Measurements from ENCODE around the gene DHX34.

The DHX34 gene

GRCh38 chr19:47313754-47314295 lies 35.3 kb upstream of the DHX34 start:
- Mint-ChIP-seq H3K27me3 (peaks cover 36% of the 10 kb centered on the region), H3K27ac (ENCODE audit: low read depth) (no peak overlapping the region), H3K9me3 (no peaks in the 10 kb centered on the region), H3K36me3 (ENCODE audit: insufficient read depth) (no peaks in the 10 kb centered on the region), H3K4me1 (no peaks in the 10 kb centered on the region), H3K4me3 (no peak overlapping the region)
- ATAC-seq (replicated peaks; ENCODE audit: extremely low read depth, poor library complexity, severe bottlenecking), result no peak
- DNase-seq (ENCODE audit: low spot score in 2 of 2), result no peak

DNA sequence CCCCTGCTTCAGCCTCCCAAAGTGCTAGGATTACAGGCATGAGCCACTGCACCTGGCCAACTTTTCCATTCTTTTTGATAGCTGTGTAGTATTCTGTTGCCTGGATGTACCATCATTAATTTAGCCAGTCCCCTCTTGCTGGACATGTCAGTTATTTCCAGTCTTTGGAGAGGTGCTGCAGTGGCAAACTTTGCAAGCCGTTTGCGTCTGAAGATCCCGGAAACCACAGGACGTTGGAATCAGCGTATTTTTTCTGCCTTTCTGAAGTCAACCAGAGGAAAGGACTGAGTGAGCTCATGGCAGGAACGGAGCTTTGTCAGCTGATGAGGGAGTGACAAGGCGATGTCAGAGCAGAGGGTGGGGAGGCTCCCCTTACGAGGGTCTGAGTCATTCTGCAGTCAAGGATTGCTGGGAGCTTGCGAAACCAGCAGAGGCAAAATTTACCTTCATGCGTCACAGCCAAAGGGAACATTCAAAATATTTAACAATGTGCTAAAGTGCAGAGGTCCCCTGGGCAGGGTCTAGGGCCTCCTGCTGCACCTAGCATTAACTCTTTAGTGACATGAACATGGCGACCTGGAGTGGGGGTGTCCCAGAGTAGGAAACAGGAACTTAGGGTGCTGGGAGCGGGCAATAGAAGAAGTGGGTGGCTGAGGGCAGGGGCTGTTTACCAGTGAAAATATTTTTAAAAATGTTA lies 33.8 kb upstream of the DHX34 start:
- Mint-ChIP-seq H3K4me1 (no peaks in the 10 kb centered on the region), H3K36me3 (ENCODE audit: insufficient read depth) (no peaks in the 10 kb centered on the region), H3K27ac (ENCODE audit: low read depth) (no peak overlapping the region), H3K9me3 (no peaks in the 10 kb centered on the region), H3K4me3 (no peak overlapping the region), H3K27me3 (peaks cover 31% of the 10 kb centered on the region)
- ATAC-seq (replicated peaks; ENCODE audit: extremely low read depth, poor library complexity, severe bottlenecking) (no peak), DNase-seq (ENCODE audit: low spot score in 2 of 2) (no peak)

GRCh38 chr19:47316513-47316912 lies 32.6 kb upstream of the DHX34 start:
- Mint-ChIP-seq H3K4me1 (no peaks in the 10 kb centered on the region), H3K27me3 (peaks cover 29% of the 10 kb centered on the region), H3K9me3 (no peaks in the 10 kb centered on the region), H3K36me3 (ENCODE audit: insufficient read depth) (peaks cover 1% of the 10 kb centered on the region), H3K4me3 (no peak overlapping the region), H3K27ac (ENCODE audit: low read depth) (no peak overlapping the region)
- DNase-seq (ENCODE audit: low spot score in 2 of 2), result no peak
- ATAC-seq (replicated peaks; ENCODE audit: extremely low read depth, poor library complexity, severe bottlenecking), result no peak

DNA sequence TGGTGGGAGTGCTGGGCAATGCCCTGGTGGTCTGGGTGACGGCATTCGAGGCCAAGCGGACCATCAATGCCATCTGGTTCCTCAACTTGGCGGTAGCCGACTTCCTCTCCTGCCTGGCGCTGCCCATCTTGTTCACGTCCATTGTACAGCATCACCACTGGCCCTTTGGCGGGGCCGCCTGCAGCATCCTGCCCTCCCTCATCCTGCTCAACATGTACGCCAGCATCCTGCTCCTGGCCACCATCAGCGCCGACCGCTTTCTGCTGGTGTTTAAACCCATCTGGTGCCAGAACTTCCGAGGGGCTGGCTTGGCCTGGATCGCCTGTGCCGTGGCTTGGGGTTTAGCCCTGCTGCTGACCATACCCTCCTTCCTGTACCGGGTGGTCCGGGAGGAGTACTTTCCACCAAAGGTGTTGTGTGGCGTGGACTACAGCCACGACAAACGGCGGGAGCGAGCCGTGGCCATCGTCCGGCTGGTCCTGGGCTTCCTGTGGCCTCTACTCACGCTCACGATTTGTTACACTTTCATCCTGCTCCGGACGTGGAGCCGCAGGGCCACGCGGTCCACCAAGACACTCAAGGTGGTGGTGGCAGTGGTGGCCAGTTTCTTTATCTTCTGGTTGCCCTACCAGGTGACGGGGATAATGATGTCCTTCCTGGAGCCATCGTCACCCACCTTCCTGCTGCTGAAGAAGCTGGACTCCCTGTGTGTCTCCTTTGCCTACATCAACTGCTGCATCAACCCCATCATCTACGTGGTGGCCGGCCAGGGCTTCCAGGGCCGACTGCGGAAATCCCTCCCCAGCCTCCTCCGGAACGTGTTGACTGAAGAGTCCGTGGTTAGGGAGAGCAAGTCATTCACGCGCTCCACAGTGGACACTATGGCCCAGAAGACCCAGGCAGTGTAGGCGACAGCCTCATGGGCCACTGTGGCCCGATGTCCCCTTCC lies 28.9 kb upstream of the DHX34 start:
- H3K9me3 Mint-ChIP-seq, result no peaks in the 10 kb centered on the region
- peaks cover 53% of the 10 kb centered on the region for H3K27me3 Mint-ChIP-seq
- DNase-seq (ENCODE audit: low spot score in 2 of 2) (no peak), ATAC-seq (replicated peaks; ENCODE audit: extremely low read depth, poor library complexity, severe bottlenecking) (no peak)
- no peak overlapping the region for H3K4me3 Mint-ChIP-seq
- H3K36me3 Mint-ChIP-seq (ENCODE audit: insufficient read depth), result peaks cover 1% of the 10 kb centered on the region
- H3K27ac Mint-ChIP-seq (ENCODE audit: low read depth), result no peak overlapping the region
- H3K4me1 Mint-ChIP-seq, result no peaks in the 10 kb centered on the region

DNA sequence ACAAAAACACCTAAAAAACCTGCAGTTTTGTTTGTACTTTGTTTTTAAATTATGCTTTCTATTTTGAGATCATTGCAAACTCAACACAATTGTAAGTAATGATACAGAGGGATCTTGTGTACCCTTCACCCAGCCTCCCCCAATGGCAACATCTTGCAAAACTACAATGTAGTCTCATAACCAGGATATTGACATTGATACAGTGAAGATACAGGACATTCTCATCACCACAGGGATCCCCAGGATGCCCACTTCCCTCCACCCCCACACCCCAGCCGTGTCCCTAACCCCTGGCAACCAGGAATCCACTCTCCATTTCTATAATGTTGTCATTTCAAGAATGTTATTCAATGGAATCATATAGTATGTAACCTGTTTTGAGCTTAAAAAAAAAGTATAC lies 27.5 kb upstream of the DHX34 start:
- Mint-ChIP-seq H3K27ac (ENCODE audit: low read depth) (no peak overlapping the region), H3K9me3 (no peaks in the 10 kb centered on the region), H3K27me3 (peaks cover 50% of the 10 kb centered on the region), H3K36me3 (ENCODE audit: insufficient read depth) (peaks cover 1% of the 10 kb centered on the region), H3K4me1 (no peaks in the 10 kb centered on the region), H3K4me3 (no peak overlapping the region)
- no peak for ATAC-seq (replicated peaks; ENCODE audit: extremely low read depth, poor library complexity, severe bottlenecking)
- DNase-seq (ENCODE audit: low spot score in 2 of 2), result no peak

DNA sequence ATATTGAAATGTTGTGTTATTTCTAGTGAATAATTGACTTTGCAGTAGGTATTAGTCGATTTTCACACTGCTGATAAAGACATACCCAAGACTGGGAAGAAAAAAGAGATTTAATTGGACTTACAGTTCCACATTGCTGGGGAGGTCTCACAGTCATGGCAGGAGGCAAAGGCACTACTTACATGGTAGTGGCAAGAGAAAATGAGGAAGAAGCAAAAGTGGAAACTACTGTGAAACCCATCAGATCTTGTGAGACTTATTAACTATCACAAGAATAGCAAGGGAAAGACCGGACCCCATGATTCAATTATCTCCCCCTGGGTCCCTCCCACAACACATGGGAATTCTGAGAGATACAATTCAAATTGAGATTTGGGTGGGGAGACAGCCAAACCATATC lies 27.1 kb upstream of the DHX34 start:
- no peak overlapping the region for H3K4me3 Mint-ChIP-seq
- ATAC-seq (replicated peaks; ENCODE audit: extremely low read depth, poor library complexity, severe bottlenecking), result no peak
- peaks cover 54% of the 10 kb centered on the region for H3K27me3 Mint-ChIP-seq
- DNase-seq (ENCODE audit: low spot score in 2 of 2), result no peak
- peaks cover 1% of the 10 kb centered on the region for H3K36me3 Mint-ChIP-seq (ENCODE audit: insufficient read depth)
- no peaks in the 10 kb centered on the region for H3K4me1 Mint-ChIP-seq
- H3K27ac Mint-ChIP-seq (ENCODE audit: low read depth), result no peak overlapping the region
- no peaks in the 10 kb centered on the region for H3K9me3 Mint-ChIP-seq

- no peaks in the 10 kb centered on the region for H3K9me3 Mint-ChIP-seq
- ATAC-seq (replicated peaks; ENCODE audit: extremely low read depth, poor library complexity, severe bottlenecking), result no peak
- DNase-seq (ENCODE audit: low spot score in 2 of 2), result no peak
- H3K4me1 Mint-ChIP-seq, result no peaks in the 10 kb centered on the region
- H3K27me3 Mint-ChIP-seq, result peaks cover 57% of the 10 kb centered on the region
- H3K4me3 Mint-ChIP-seq, result no peak overlapping the region
- H3K27ac Mint-ChIP-seq (ENCODE audit: low read depth), result no peak overlapping the region
- peaks cover 1% of the 10 kb centered on the region for H3K36me3 Mint-ChIP-seq (ENCODE audit: insufficient read depth)
Measured at GRCh38 chr19:47323409-47323808, 25.7 kb upstream of the DHX34 start.

DNA sequence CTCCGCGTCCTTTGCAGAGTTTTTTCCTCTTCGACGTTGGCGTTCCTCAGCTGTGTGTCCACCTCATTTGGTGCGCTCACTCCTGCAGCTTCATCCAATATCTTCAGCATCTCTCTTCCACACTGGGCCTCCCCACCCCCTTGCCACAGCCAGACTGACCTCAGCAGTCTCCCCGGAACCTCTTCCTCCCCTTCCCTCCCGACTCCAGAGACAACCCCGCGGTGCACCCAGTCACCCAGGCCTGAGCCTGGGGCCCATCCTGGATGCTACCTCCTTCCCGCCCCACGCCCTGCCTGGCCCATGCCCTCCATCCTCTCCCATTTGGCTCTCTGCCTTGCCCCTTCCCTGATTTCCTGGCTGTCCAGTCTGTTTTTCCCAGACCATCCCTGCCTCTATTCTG lies 25.2 kb upstream of the DHX34 start:
- no peak for ATAC-seq (replicated peaks; ENCODE audit: extremely low read depth, poor library complexity, severe bottlenecking)
- no peak overlapping the region for H3K4me3 Mint-ChIP-seq
- no peak overlapping the region for H3K27ac Mint-ChIP-seq (ENCODE audit: low read depth)
- no peak for DNase-seq (ENCODE audit: low spot score in 2 of 2)
- no peaks in the 10 kb centered on the region for H3K4me1 Mint-ChIP-seq
- H3K27me3 Mint-ChIP-seq, result peaks cover 57% of the 10 kb centered on the region
- peaks cover 1% of the 10 kb centered on the region for H3K36me3 Mint-ChIP-seq (ENCODE audit: insufficient read depth)
- no peaks in the 10 kb centered on the region for H3K9me3 Mint-ChIP-seq

GRCh38 chr19:47324502-47324901 lies 24.6 kb upstream of the DHX34 start:
- Mint-ChIP-seq H3K4me3 (no peak overlapping the region), H3K36me3 (ENCODE audit: insufficient read depth) (peaks cover 1% of the 10 kb centered on the region), H3K27ac (ENCODE audit: low read depth) (no peak overlapping the region), H3K4me1 (no peaks in the 10 kb centered on the region), H3K27me3 (peaks cover 56% of the 10 kb centered on the region), H3K9me3 (no peaks in the 10 kb centered on the region)
- no peak for ATAC-seq (replicated peaks; ENCODE audit: extremely low read depth, poor library complexity, severe bottlenecking)
- no peak for DNase-seq (ENCODE audit: low spot score in 2 of 2)

DNA sequence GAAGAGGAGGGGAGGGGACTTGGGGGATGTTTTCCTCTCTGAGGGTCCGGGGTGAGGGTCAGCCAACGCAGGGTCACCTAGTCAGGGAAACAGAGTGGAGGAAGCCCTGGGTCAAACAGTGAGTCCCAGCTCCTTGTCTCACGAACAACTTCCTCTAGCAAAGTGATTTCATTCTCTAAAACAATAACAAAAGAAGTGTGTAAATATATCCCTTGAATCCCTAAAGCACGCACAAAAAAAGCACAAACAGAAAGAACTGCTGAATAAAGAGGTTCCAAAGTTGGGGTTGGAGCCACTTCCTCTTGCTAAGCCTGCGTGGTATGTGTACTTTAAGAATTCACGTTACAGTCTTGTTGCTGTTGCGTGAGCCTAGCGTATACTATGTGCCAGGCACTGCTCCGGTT lies 18.6 kb upstream of the DHX34 start:
- no peaks in the 10 kb centered on the region for H3K36me3 Mint-ChIP-seq (ENCODE audit: insufficient read depth)
- no peak overlapping the region for H3K27ac Mint-ChIP-seq (ENCODE audit: low read depth)
- no peak overlapping the region for H3K4me3 Mint-ChIP-seq
- H3K4me1 Mint-ChIP-seq, result no peaks in the 10 kb centered on the region
- ATAC-seq (replicated peaks; ENCODE audit: extremely low read depth, poor library complexity, severe bottlenecking), result no peak
- no peaks in the 10 kb centered on the region for H3K9me3 Mint-ChIP-seq
- H3K27me3 Mint-ChIP-seq, result peaks cover 12% of the 10 kb centered on the region
- DNase-seq (ENCODE audit: low spot score in 2 of 2), result no peak

- H3K27ac Mint-ChIP-seq (ENCODE audit: low read depth), result no peak overlapping the region
- no peak overlapping the region for H3K4me3 Mint-ChIP-seq
- H3K27me3 Mint-ChIP-seq, result peaks cover 9% of the 10 kb centered on the region
- H3K4me1 Mint-ChIP-seq, result peaks cover 4% of the 10 kb centered on the region
- DNase-seq (ENCODE audit: low spot score in 2 of 2), result no peak
- no peak for ATAC-seq (replicated peaks; ENCODE audit: extremely low read depth, poor library complexity, severe bottlenecking)
- no peaks in the 10 kb centered on the region for H3K36me3 Mint-ChIP-seq (ENCODE audit: insufficient read depth)
- H3K9me3 Mint-ChIP-seq, result no peaks in the 10 kb centered on the region
Measured at GRCh38 chr19:47331490-47331889, 17.6 kb upstream of the DHX34 start.

GRCh38 chr19:47331931-47332547 lies 17.1 kb upstream of the DHX34 start, which contains the start of gene C5AR2:
Gene C5AR2, plus strand, starts transcription at chr19:47332175. Its CDS starts 8,625 bp downstream, at chr19:47340800.
- ATAC-seq (replicated peaks; ENCODE audit: extremely low read depth, poor library complexity, severe bottlenecking) (no peak), DNase-seq (ENCODE audit: low spot score in 2 of 2) (no peak)
- Mint-ChIP-seq H3K4me1 (peaks cover 10% of the 10 kb centered on the region), H3K9me3 (no peaks in the 10 kb centered on the region), H3K36me3 (ENCODE audit: insufficient read depth) (no peaks in the 10 kb centered on the region), H3K27me3 (peaks cover 4% of the 10 kb centered on the region), H3K4me3 (no peak within 1 kb of the TSS), H3K27ac (ENCODE audit: low read depth) (no peak within 1 kb of the TSS)

All from central memory CD8-positive, alpha-beta T cell (primary cell).